Activated T-helper 2 cell treated with anti-CD3 and anti-CD28 coated beads, Interferon-gamma antibody, Interleukin-2, Interleukin-4, amounts not matched to agents 10 μg/mL and 5 μg/mL and 100 μg/mL, durations not matched to agents 14 hours and 24 hours and 36 hours (primary cell): ENCODE data around the gene CCDC121. TPM values are rescaled to one million over a fixed set of nuclear protein-coding genes. Genes with fewer than 3 reads are reported as not detected.
"Not testable (repeated sequence)": the region's sequence is repeated elsewhere in the genome, so short reads cannot be mapped to it uniquely, and the experiment has no call there.

Experiments
- DNase-seq: peaks from one replicate; pipeline ENCODE4 v3.0.0; 2021; ENCODE audit warnings: low spot score
- H3K27ac Mint-ChIP-seq: one replicate; pipeline ENCODE4 v1.8.0; 2021; ENCODE audit warnings: mixed read lengths
- H3K27me3 Mint-ChIP-seq: one replicate; pipeline ENCODE4 v1.8.0; 2021; ENCODE audit warnings: low read depth, mixed read lengths
- H3K36me3 Mint-ChIP-seq: one replicate; pipeline ENCODE4 v1.8.0; 2021; ENCODE audit warnings: low read depth, mixed read lengths
- H3K4me1 Mint-ChIP-seq: one replicate; pipeline ENCODE4 v1.8.0; 2021; ENCODE audit warnings: low read depth, mixed read lengths
- H3K4me3 Mint-ChIP-seq: one replicate; pipeline ENCODE4 v1.8.0; 2021; ENCODE audit warnings: low read depth, mild to moderate bottlenecking, moderate library complexity, mixed read lengths
- H3K9me3 Mint-ChIP-seq: one replicate; pipeline ENCODE4 v1.8.0; 2021; ENCODE audit warnings: mixed read lengths
- intact Hi-C: fragments of 100-400 bp; cut with micrococcal nuclease; formaldehyde crosslinking; loops from one replicate; pipeline ENCODE4 v1.15.1; 2023
- total RNA-seq: library from RNA; stranded (reverse); gene quantifications from 2 replicates; pipeline ENCODE4 v1.2.3, GENCODE V29; 2022

Gene CCDC121
- total RNA-seq, 1 donor from 2014 or later, result 0.73 TPM

- H3K27ac Mint-ChIP-seq, intact Hi-C loops, H3K4me3 Mint-ChIP-seq, DNase-seq, H3K9me3 Mint-ChIP-seq, H3K27me3 Mint-ChIP-seq: not testable (repeated sequence)
- Mint-ChIP-seq H3K36me3 (peaks cover 51% of the 10 kb centered on the region), H3K4me1 (peaks cover 28% of the 10 kb centered on the region)
Observed at GRCh38 chr2:27626921-27627320, 1.9 kb downstream of the CCDC121 start.

- H3K4me3 Mint-ChIP-seq, intact Hi-C loops, H3K27me3 Mint-ChIP-seq, DNase-seq, H3K9me3 Mint-ChIP-seq, H3K27ac Mint-ChIP-seq: not testable (repeated sequence)
- H3K4me1 Mint-ChIP-seq, result peaks cover 28% of the 10 kb centered on the region
- peaks cover 51% of the 10 kb centered on the region for H3K36me3 Mint-ChIP-seq
Observed at GRCh38 chr2:27626323-27626722, 2.5 kb downstream of the CCDC121 start.

- Mint-ChIP-seq H3K4me3 (no peak overlapping the region), H3K9me3 (no peaks in the 10 kb centered on the region), H3K36me3 (peaks cover 48% of the 10 kb centered on the region), H3K27ac (no peak overlapping the region), H3K27me3 (no peaks in the 10 kb centered on the region), H3K4me1 (peaks cover 18% of the 10 kb centered on the region)
- DNase-seq, result no peak
- intact Hi-C loops, result no loop called here
Observed at GRCh38 chr2:27624943-27625342, 3.9 kb downstream of the CCDC121 start.

GRCh38 chr2:27622921-27623384 lies 5.9 kb downstream of the CCDC121 start:
- H3K36me3 Mint-ChIP-seq, result peaks cover 56% of the 10 kb centered on the region
- peaks cover 15% of the 10 kb centered on the region for H3K4me1 Mint-ChIP-seq
- no peak for DNase-seq
- H3K27ac Mint-ChIP-seq, result no peak overlapping the region
- no peaks in the 10 kb centered on the region for H3K9me3 Mint-ChIP-seq
- H3K4me3 Mint-ChIP-seq, result no peak overlapping the region
- intact Hi-C loops, result no loop called here
- H3K27me3 Mint-ChIP-seq, result no peaks in the 10 kb centered on the region

- Mint-ChIP-seq H3K9me3 (no peaks in the 10 kb centered on the region), H3K27me3 (no peaks in the 10 kb centered on the region), H3K4me1 (peaks cover 1% of the 10 kb centered on the region), H3K36me3 (peaks cover 66% of the 10 kb centered on the region), H3K4me3 (no peak overlapping the region), H3K27ac (no peak overlapping the region)
- intact Hi-C loops, result no loop called here
- no peak for DNase-seq
Observed at GRCh38 chr2:27621524-27621923, 7.3 kb downstream of the CCDC121 start.

GRCh38 chr2:27615316-27615715 lies 13.5 kb downstream of the CCDC121 start:
- Mint-ChIP-seq H3K9me3 (no peaks in the 10 kb centered on the region), H3K36me3 (peaks cover 60% of the 10 kb centered on the region), H3K4me1 (no peaks in the 10 kb centered on the region), H3K4me3 (no peak overlapping the region), H3K27ac (no peak overlapping the region), H3K27me3 (no peaks in the 10 kb centered on the region)
- no peak for DNase-seq
- intact Hi-C loops, result no loop called here

GRCh38 chr2:27613985-27614384 lies 14.8 kb downstream of the CCDC121 start:
- H3K9me3 Mint-ChIP-seq, result no peaks in the 10 kb centered on the region
- H3K4me3 Mint-ChIP-seq, result no peak overlapping the region
- no peak for DNase-seq
- intact Hi-C loops, result no loop called here
- H3K4me1 Mint-ChIP-seq, result no peaks in the 10 kb centered on the region
- peaks cover 59% of the 10 kb centered on the region for H3K36me3 Mint-ChIP-seq
- H3K27ac Mint-ChIP-seq, result no peak overlapping the region
- no peaks in the 10 kb centered on the region for H3K27me3 Mint-ChIP-seq

GRCh38 chr2:27606611-27607010 lies 22.2 kb downstream of the CCDC121 start:
- peaks cover 72% of the 10 kb centered on the region for H3K36me3 Mint-ChIP-seq
- no peaks in the 10 kb centered on the region for H3K9me3 Mint-ChIP-seq
- H3K27me3 Mint-ChIP-seq, result no peaks in the 10 kb centered on the region
- H3K27ac Mint-ChIP-seq, result no peak overlapping the region
- intact Hi-C loops, result no loop called here
- no peak overlapping the region for H3K4me3 Mint-ChIP-seq
- peaks cover 2% of the 10 kb centered on the region for H3K4me1 Mint-ChIP-seq
- no peak for DNase-seq

GRCh38 chr2:27596627-27597026 lies 32.2 kb downstream of the CCDC121 start:
- Mint-ChIP-seq H3K9me3 (peaks cover 35% of the 10 kb centered on the region), H3K27me3 (no peaks in the 10 kb centered on the region), H3K36me3 (peaks cover 81% of the 10 kb centered on the region), H3K27ac (no peak overlapping the region), H3K4me1 (peaks cover 30% of the 10 kb centered on the region), H3K4me3 (no peak overlapping the region)
- DNase-seq, result no peak
- intact Hi-C loops, result no loop called here

GRCh38 chr2:27595412-27595811 lies 33.4 kb downstream of the CCDC121 start:
- H3K4me3 Mint-ChIP-seq, H3K27ac Mint-ChIP-seq, intact Hi-C loops, DNase-seq, H3K27me3 Mint-ChIP-seq: not testable (repeated sequence)
- H3K4me1 Mint-ChIP-seq, result peaks cover 32% of the 10 kb centered on the region
- H3K36me3 Mint-ChIP-seq, result peaks cover 82% of the 10 kb centered on the region
- H3K9me3 Mint-ChIP-seq, result peaks cover 42% of the 10 kb centered on the region

- not testable (repeated sequence) for H3K4me3 Mint-ChIP-seq, H3K27ac Mint-ChIP-seq
- H3K4me1 Mint-ChIP-seq, result peaks cover 32% of the 10 kb centered on the region
Observed at GRCh38 chr2:27594020-27594703, 34.6 kb downstream of the CCDC121 start.

GRCh38 chr2:27593240-27593639 lies 35.6 kb downstream of the CCDC121 start:
- intact Hi-C loops, result no loop called here
- Mint-ChIP-seq H3K27ac (no peak overlapping the region), H3K4me1 (peaks cover 27% of the 10 kb centered on the region)

More at GRCh38 chr2:27594020-27594703, 34.6 kb downstream of the CCDC121 start:
- intact Hi-C loops, DNase-seq, H3K27me3 Mint-ChIP-seq: not testable (repeated sequence)
- Mint-ChIP-seq H3K36me3 (peaks cover 81% of the 10 kb centered on the region), H3K9me3 (peaks cover 54% of the 10 kb centered on the region)

GRCh38 chr2:27591745-27592144 lies 37.1 kb downstream of the CCDC121 start:
- no peak overlapping the region for H3K27ac Mint-ChIP-seq
- H3K9me3 Mint-ChIP-seq, result peaks cover 58% of the 10 kb centered on the region
- intact Hi-C loops, result no loop called here
- no peak overlapping the region for H3K4me3 Mint-ChIP-seq
- H3K36me3 Mint-ChIP-seq, result peaks cover 77% of the 10 kb centered on the region
- H3K4me1 Mint-ChIP-seq, result peaks cover 29% of the 10 kb centered on the region
- no peaks in the 10 kb centered on the region for H3K27me3 Mint-ChIP-seq
- DNase-seq, result no peak

More at GRCh38 chr2:27593240-27593639, 35.6 kb downstream of the CCDC121 start:
- no peak overlapping the region for H3K4me3 Mint-ChIP-seq
- DNase-seq, result no peak
- peaks cover 78% of the 10 kb centered on the region for H3K36me3 Mint-ChIP-seq
- H3K9me3 Mint-ChIP-seq, result peaks cover 54% of the 10 kb centered on the region
- H3K27me3 Mint-ChIP-seq, result no peaks in the 10 kb centered on the region
